Cerebellar nuclear complex (tissue), 1 donor: Measurements from ENCODE around the gene RECQL.
"Not testable (repeated sequence)": the region's sequence is repeated elsewhere in the genome, so short reads cannot be mapped to it uniquely, and the experiment has no call there.

Experiments used
- DNase-seq, 2 experiments: peaks; one replicate each; lab custom pipeline; 2025; lab: John Stamatoyannopoulos, UW

The RECQL gene

GRCh38 chr12:21502872-21503271 lies 1.4 kb upstream of the RECQL start:
- no peak for DNase-seq

GRCh38 chr12:21502164-21502496 lies 695 bp upstream of the RECQL start:
- DNase-seq = no peak

GRCh38 chr12:21500786-21501257 lies 613 bp downstream of the RECQL start:
- DNase-seq = no peak

- DNase-seq = no peak
Observed at GRCh38 chr12:21499765-21500164, 1.7 kb downstream of the RECQL start.

GRCh38 chr12:21485998-21486397 lies 15.4 kb downstream of the RECQL start:
- DNase-seq = no peak

- DNase-seq = no peak
Observed at GRCh38 chr12:21483531-21483930, 17.9 kb downstream of the RECQL start.

GRCh38 chr12:21478756-21479455 lies 22.5 kb downstream of the RECQL start:
- no peak for DNase-seq

- DNase-seq = no peak
Observed at GRCh38 chr12:21476949-21477348, 24.5 kb downstream of the RECQL start.

- no peak for DNase-seq
Observed at GRCh38 chr12:21475552-21475951, 25.9 kb downstream of the RECQL start.

- no peak for DNase-seq
Observed at GRCh38 chr12:21472197-21472823, 29.1 kb downstream of the RECQL start.

- no peak for DNase-seq
Observed at GRCh38 chr12:21471294-21471693, 30.1 kb downstream of the RECQL start.

GRCh38 chr12:21467334-21467733 lies 34.1 kb downstream of the RECQL start:
- DNase-seq = not testable (repeated sequence)

- no peak for DNase-seq
Observed at GRCh38 chr12:21459474-21459873, 42.0 kb downstream of the RECQL start.

GRCh38 chr12:21456291-21456780 lies 45.1 kb downstream of the RECQL start:
- no peak for DNase-seq

- DNase-seq = no peak
Observed at GRCh38 chr12:21453312-21453852, 48.1 kb downstream of the RECQL start.

GRCh38 chr12:21451529-21451928 lies 49.9 kb downstream of the RECQL start:
- no peak for DNase-seq

- no peak for DNase-seq
Observed at GRCh38 chr12:21444193-21445146, 57.0 kb downstream of the RECQL start.

GRCh38 chr12:21439347-21439746 lies 62.1 kb downstream of the RECQL start:
- DNase-seq = no peak

GRCh38 chr12:21438643-21439042 lies 62.8 kb downstream of the RECQL start:
- no peak for DNase-seq

- DNase-seq = no peak
Observed at GRCh38 chr12:21434699-21435098, 66.7 kb downstream of the RECQL start.

- no peak for DNase-seq
Observed at GRCh38 chr12:21433525-21433924, 67.9 kb downstream of the RECQL start.

- DNase-seq = no peak
Observed at GRCh38 chr12:21429994-21430393, 71.4 kb downstream of the RECQL start.
